Measurements from ENCODE around the gene APOBEC3C.
"Not testable (repeated sequence)": the region's sequence is repeated elsewhere in the genome, so short reads cannot be mapped to it uniquely, and the experiment has no call there.

The APOBEC3C gene

GRCh38 chr22:39007177-39007576 is 6.9 kb upstream of the APOBEC3C start:
- H2AFZ ChIP-seq (ENCODE audit: low read length), result no peak overlapping the region
- no peaks in the 10 kb centered on the region for H3K9me2 ChIP-seq (ENCODE audit: low read depth, low read length)
- H4K20me1 ChIP-seq (ENCODE audit: insufficient read depth, low read length), result no peaks in the 10 kb centered on the region
- H3K4me1 ChIP-seq (ENCODE audit: insufficient read depth, low read length, severe bottlenecking), result no peaks in the 10 kb centered on the region
- H3K36me3 ChIP-seq (ENCODE audit: insufficient read depth, low read length), result no peaks in the 10 kb centered on the region
- H3K4me2 ChIP-seq (ENCODE audit: low read length), result no peak overlapping the region
- no peaks in the 10 kb centered on the region for H3K27me3 ChIP-seq (ENCODE audit: insufficient read depth, low read length)
- no peaks in the 10 kb centered on the region for H3F3A ChIP-seq (ENCODE audit: insufficient read depth, low read length)
- TF ChIP-seq CTCF (IDR thresholded peaks at IDR 0.05; ENCODE audit: low read length) (no peak), EZH2 (IDR thresholded peaks at IDR 0.05; ENCODE audit: borderline replicate concordance, low read length) (no peak)
- H3K9me3 ChIP-seq (ENCODE audit: low read length), result no peaks in the 10 kb centered on the region
- H3K27ac ChIP-seq (ENCODE audit: low read depth, low read length, poor library complexity, severe bottlenecking), result no peak overlapping the region
- no peaks in the 10 kb centered on the region for H3K79me2 ChIP-seq (ENCODE audit: insufficient read depth, low read length)
- H3K9ac ChIP-seq (ENCODE audit: low read length), result no peak overlapping the region
- no peak overlapping the region for H3K4me3 ChIP-seq (ENCODE audit: low read depth, low read length, poor library complexity, severe bottlenecking)

GRCh38 chr22:39008271-39008850 is 5.7 kb upstream of the APOBEC3C start:
- not testable (repeated sequence) for H3K27me3 ChIP-seq (ENCODE audit: insufficient read depth, low read length); H3K4me2 ChIP-seq (ENCODE audit: low read length); H3K36me3 ChIP-seq (ENCODE audit: insufficient read depth, low read length); H4K20me1 ChIP-seq (ENCODE audit: insufficient read depth, low read length); H3K4me1 ChIP-seq (ENCODE audit: insufficient read depth, low read length, severe bottlenecking); H3K79me2 ChIP-seq (ENCODE audit: insufficient read depth, low read length); H3K27ac ChIP-seq (ENCODE audit: low read depth, low read length, poor library complexity, severe bottlenecking); H3F3A ChIP-seq (ENCODE audit: insufficient read depth, low read length); H2AFZ ChIP-seq (ENCODE audit: low read length); H3K9ac ChIP-seq (ENCODE audit: low read length); H3K9me2 ChIP-seq (ENCODE audit: low read depth, low read length); H3K4me3 ChIP-seq (ENCODE audit: low read depth, low read length, poor library complexity, severe bottlenecking); H3K9me3 ChIP-seq (ENCODE audit: low read length)

GRCh38 chr22:39010946-39011345 is 3.1 kb upstream of the APOBEC3C start:
- Histone ChIP-seq H3K27ac (ENCODE audit: low read depth, low read length, poor library complexity, severe bottlenecking) (no peak overlapping the region), H3K9ac (ENCODE audit: low read length) (no peak overlapping the region), H3K36me3 (ENCODE audit: insufficient read depth, low read length) (no peaks in the 10 kb centered on the region), H3K4me1 (ENCODE audit: insufficient read depth, low read length, severe bottlenecking) (no peaks in the 10 kb centered on the region), H3K4me3 (ENCODE audit: low read depth, low read length, poor library complexity, severe bottlenecking) (no peak overlapping the region), H2AFZ (ENCODE audit: low read length) (no peak overlapping the region), H3F3A (ENCODE audit: insufficient read depth, low read length) (no peaks in the 10 kb centered on the region), H4K20me1 (ENCODE audit: insufficient read depth, low read length) (no peaks in the 10 kb centered on the region), H3K9me3 (ENCODE audit: low read length) (no peaks in the 10 kb centered on the region), H3K27me3 (ENCODE audit: insufficient read depth, low read length) (no peaks in the 10 kb centered on the region), H3K4me2 (ENCODE audit: low read length) (no peak overlapping the region), H3K79me2 (ENCODE audit: insufficient read depth, low read length) (no peaks in the 10 kb centered on the region), H3K9me2 (ENCODE audit: low read depth, low read length) (no peaks in the 10 kb centered on the region)
- TF ChIP-seq CTCF (IDR thresholded peaks at IDR 0.05; ENCODE audit: low read length) (no peak), EZH2 (IDR thresholded peaks at IDR 0.05; ENCODE audit: borderline replicate concordance, low read length) (no peak)

Data from OCI-LY1 (cell line).